Measurements from ENCODE around the gene SEMA4D. TPM values are rescaled to one million over a fixed set of nuclear protein-coding genes. Genes with fewer than 3 reads are reported as not detected.
A peak's percentile ranks its signal among the peaks of the same experiment; 100 is the strongest.
"Not testable (repeated sequence)": the region's sequence is repeated elsewhere in the genome, so short reads cannot be mapped to it uniquely, and the experiment has no call there.

SEMA4D gene
- total RNA-seq, 2 experiments from 2014 or later, result 159 to 161 TPM

GRCh38 chr9:89473762-89474469, 24.0 kb downstream of the SEMA4D start:
- Mint-ChIP-seq H3K4me3 (no peak overlapping the region), H3K27me3 (no peaks in the 10 kb centered on the region), H3K9me3 (peaks cover 3% of the 10 kb centered on the region), H3K27ac (peak overlapping the region; percentile 57), H3K4me1 (ENCODE audit: low read depth) (peaks cover 92% of the 10 kb centered on the region), H3K36me3 (peaks cover 77% of the 10 kb centered on the region)
- POLR2A ChIA-PET, result interaction anchor here (0.5 kb wide), 1 partner anchor 23 kb away, joined by 3 read pairs; no protein-coding TSS in a partner anchor
- no peak for DNase-seq
- intact Hi-C loops (cut with micrococcal nuclease), result no loop called here
- CTCF ChIA-PET, result interaction anchor here (1.0 to 1.4 kb wide), 2 partner anchors 45 to 74 kb away, joined by 3 read pairs; no protein-coding TSS in a partner anchor

DNA sequence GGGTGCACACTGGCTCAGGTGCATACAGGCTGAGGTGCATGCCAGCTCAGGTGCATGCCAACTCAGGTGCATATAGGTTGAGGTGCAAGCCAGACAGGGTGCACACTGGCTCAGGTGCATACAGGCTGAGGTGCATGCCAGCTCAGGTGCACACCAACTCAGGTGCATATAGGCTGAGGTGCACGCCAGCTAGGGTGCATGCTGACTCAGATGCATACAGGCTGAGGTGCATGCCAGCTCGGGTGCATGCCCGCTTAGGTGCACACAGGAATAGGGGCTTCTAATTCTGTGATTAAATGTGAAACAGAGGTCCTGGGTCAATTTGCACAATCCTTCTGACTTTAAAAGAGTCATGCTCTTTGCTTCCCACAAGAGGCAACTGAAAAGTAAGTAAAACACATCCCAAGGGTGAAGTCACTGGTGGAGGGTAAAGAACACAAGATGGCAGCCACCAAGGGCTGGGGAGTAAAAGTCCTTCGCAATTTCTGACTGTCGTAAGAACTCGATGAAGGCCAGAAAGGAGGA, 26.1 kb downstream of the SEMA4D start:
- H3K9me3 Mint-ChIP-seq; DNase-seq; H3K27me3 Mint-ChIP-seq; CTCF ChIA-PET; H3K4me3 Mint-ChIP-seq; POLR2A ChIA-PET; intact Hi-C loops (cut with micrococcal nuclease): not testable (repeated sequence)
- Mint-ChIP-seq H3K4me1 (ENCODE audit: low read depth) (peaks cover 90% of the 10 kb centered on the region), H3K36me3 (peaks cover 66% of the 10 kb centered on the region), H3K27ac (peak overlapping the region; percentile 57)

GRCh38 chr9:89471390-89471789, 26.5 kb downstream of the SEMA4D start:
- ChIA-PET POLR2A (no interaction called here), CTCF (interaction anchor here (1.1 to 1.7 kb wide), 2 partner anchors 11 to 53 kb away, joined by 3 to 9 read pairs; no protein-coding TSS in a partner anchor)
- Mint-ChIP-seq H3K27me3 (no peaks in the 10 kb centered on the region), H3K27ac (no peak overlapping the region), H3K4me1 (ENCODE audit: low read depth) (peaks cover 90% of the 10 kb centered on the region), H3K9me3 (no peaks in the 10 kb centered on the region), H3K4me3 (no peak overlapping the region), H3K36me3 (peaks cover 66% of the 10 kb centered on the region)
- DNase-seq, result no peak
- intact Hi-C loops (cut with micrococcal nuclease), result no loop called here

- intact Hi-C loops (cut with micrococcal nuclease), result no loop called here
- Mint-ChIP-seq H3K4me3 (peak overlapping the region; percentile 22), H3K9me3 (no peaks in the 10 kb centered on the region), H3K27ac (peak overlapping the region; percentile 88), H3K36me3 (peaks cover 66% of the 10 kb centered on the region), H3K27me3 (no peaks in the 10 kb centered on the region), H3K4me1 (ENCODE audit: low read depth) (peaks cover 90% of the 10 kb centered on the region)
- DNase-seq, result no peak
- ChIA-PET CTCF (interaction anchor here (0.7 to 2.8 kb wide), 7 partner anchors 12 to 78 kb away, joined by 3 to 13 read pairs (median 3); no protein-coding TSS in a partner anchor), POLR2A (interaction anchor here (3.8 kb wide), 1 partner anchor 8 kb away, joined by 17 read pairs; no protein-coding TSS in a partner anchor)
Observed at GRCh38 chr9:89470224-89470839, 27.6 kb downstream of the SEMA4D start.

DNA sequence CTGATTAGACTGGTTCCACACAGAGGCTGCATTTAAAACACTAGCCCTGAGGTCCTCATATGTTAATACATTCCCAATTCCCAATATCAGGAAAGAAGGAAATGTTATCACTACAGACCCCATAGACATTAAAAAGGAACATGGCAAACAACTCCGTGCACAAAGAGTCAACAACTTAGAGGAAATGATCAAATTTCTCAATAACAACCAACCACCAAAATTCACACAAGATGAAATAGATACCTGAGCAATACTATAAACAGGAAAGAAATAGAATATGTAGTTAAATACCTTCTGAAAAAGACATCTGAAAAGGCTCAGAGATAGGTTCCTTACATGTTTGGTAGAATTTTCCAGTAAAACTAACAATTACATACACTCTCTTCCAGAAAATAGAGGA, 28.9 kb downstream of the SEMA4D start:
- H3K27ac Mint-ChIP-seq, result peak overlapping the region; percentile 88
- no peak for DNase-seq
- peaks cover 65% of the 10 kb centered on the region for H3K36me3 Mint-ChIP-seq
- POLR2A ChIA-PET, result interaction anchor here (1.6 to 3.8 kb wide), 2 partner anchors 10 to 80 kb away, joined by 4 to 17 read pairs; no protein-coding TSS in a partner anchor
- CTCF ChIA-PET, result interaction anchor here (1.0 to 2.8 kb wide), 3 partner anchors 13 to 79 kb away, joined by 4 to 13 read pairs (median 10); no protein-coding TSS in a partner anchor
- peak overlapping the region; percentile 65 for H3K4me3 Mint-ChIP-seq
- no peaks in the 10 kb centered on the region for H3K9me3 Mint-ChIP-seq
- peaks cover 92% of the 10 kb centered on the region for H3K4me1 Mint-ChIP-seq (ENCODE audit: low read depth)
- H3K27me3 Mint-ChIP-seq, result no peaks in the 10 kb centered on the region
- intact Hi-C loops (cut with micrococcal nuclease), result no loop called here

- DNase-seq, result no peak
- ChIA-PET CTCF (interaction anchor here (0.9 to 2.8 kb wide), 5 partner anchors 8 to 81 kb away, joined by 3 to 13 read pairs (median 4); no protein-coding TSS in a partner anchor), POLR2A (interaction anchor here (1.6 to 3.8 kb wide), 3 partner anchors 10 to 81 kb away, joined by 4 to 17 read pairs (median 11); no protein-coding TSS in a partner anchor)
- H3K27me3 Mint-ChIP-seq, result no peaks in the 10 kb centered on the region
- peaks cover 64% of the 10 kb centered on the region for H3K36me3 Mint-ChIP-seq
- H3K27ac Mint-ChIP-seq, result peak overlapping the region; percentile 88
- H3K4me3 Mint-ChIP-seq, result peak overlapping the region; percentile 65
- peaks cover 93% of the 10 kb centered on the region for H3K4me1 Mint-ChIP-seq (ENCODE audit: low read depth)
- intact Hi-C loops (cut with micrococcal nuclease), result no loop called here
- no peaks in the 10 kb centered on the region for H3K9me3 Mint-ChIP-seq
Observed at GRCh38 chr9:89468281-89468960, 29.5 kb downstream of the SEMA4D start.

DNA sequence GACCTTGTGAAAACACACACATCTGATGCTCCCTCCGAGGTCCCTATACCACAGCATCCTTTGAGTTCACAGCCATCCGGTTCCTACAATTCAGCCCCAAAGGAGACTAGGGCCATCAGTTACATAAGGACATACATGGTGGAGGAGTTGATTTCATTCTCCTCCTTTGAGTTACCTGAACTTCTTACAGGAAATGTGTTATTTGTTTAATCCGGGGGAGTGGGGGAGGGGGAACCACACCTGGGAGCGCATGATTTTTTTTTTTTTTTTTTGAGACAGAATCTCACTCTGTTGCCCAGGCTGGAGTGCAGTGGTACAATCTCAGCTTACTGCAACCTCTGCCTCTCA, 30.7 kb downstream of the SEMA4D start:
- Mint-ChIP-seq H3K36me3 (peaks cover 65% of the 10 kb centered on the region), H3K9me3 (no peaks in the 10 kb centered on the region), H3K4me3 (peak overlapping the region; percentile 55), H3K27me3 (no peaks in the 10 kb centered on the region), H3K4me1 (ENCODE audit: low read depth) (peaks cover 96% of the 10 kb centered on the region), H3K27ac (peak overlapping the region; percentile 95)
- DNase-seq, result no peak
- intact Hi-C loops (cut with micrococcal nuclease), result loop anchor here (1.0 to 2.0 kb wide), 5 partner anchors 11 to 149 kb away; partner anchors contain the start of gene SECISBP2
- POLR2A ChIA-PET, result interaction anchor here (0.6 to 3.8 kb wide), 10 partner anchors 11 to 242 kb away, joined by 3 to 17 read pairs (median 5); no protein-coding TSS in a partner anchor
- CTCF ChIA-PET, result interaction anchor here (0.6 to 1.3 kb wide), 6 partner anchors 9 to 538 kb away, joined by 3 to 6 read pairs (median 3); no protein-coding TSS in a partner anchor

GRCh38 chr9:89466451-89467277, 31.2 kb downstream of the SEMA4D start:
- Mint-ChIP-seq H3K27ac (peak overlapping the region; percentile 95), H3K36me3 (peaks cover 65% of the 10 kb centered on the region), H3K4me3 (peak overlapping the region; percentile 55), H3K9me3 (no peaks in the 10 kb centered on the region), H3K4me1 (ENCODE audit: low read depth) (peaks cover 97% of the 10 kb centered on the region), H3K27me3 (no peaks in the 10 kb centered on the region)
- intact Hi-C loops (cut with micrococcal nuclease), result loop anchor here (1.0 to 2.0 kb wide), 7 partner anchors 9 to 148 kb away; partner anchors contain the start of gene SECISBP2
- ChIA-PET POLR2A (interaction anchor here (0.6 to 3.8 kb wide), 11 partner anchors 10 to 243 kb away, joined by 3 to 17 read pairs (median 5); no protein-coding TSS in a partner anchor), CTCF (interaction anchor here (0.6 to 1.3 kb wide), 3 partner anchors 10 to 83 kb away, joined by 3 to 6 read pairs (median 3); no protein-coding TSS in a partner anchor)
- peak; percentile 82 for DNase-seq

GRCh38 chr9:89465726-89466308, 32.1 kb downstream of the SEMA4D start:
- H3K36me3 Mint-ChIP-seq, result peaks cover 64% of the 10 kb centered on the region
- peak overlapping the region; percentile 55 for H3K4me3 Mint-ChIP-seq
- H3K27me3 Mint-ChIP-seq, result no peaks in the 10 kb centered on the region
- H3K4me1 Mint-ChIP-seq (ENCODE audit: low read depth), result peaks cover 96% of the 10 kb centered on the region
- intact Hi-C loops (cut with micrococcal nuclease), result loop anchor here (1.0 to 2.0 kb wide), 4 partner anchors 9 to 56 kb away; no protein-coding TSS in a partner anchor
- H3K9me3 Mint-ChIP-seq, result no peaks in the 10 kb centered on the region
- no peak for DNase-seq
- ChIA-PET CTCF (interaction anchor here (2.7 kb wide), 1 partner anchor 83 kb away, joined by 10 read pairs; no protein-coding TSS in a partner anchor), POLR2A (interaction anchor here (0.9 to 1.9 kb wide), 2 partner anchors 33 to 57 kb away, joined by 3 to 7 read pairs; no protein-coding TSS in a partner anchor)
- H3K27ac Mint-ChIP-seq, result peak overlapping the region; percentile 95

DNA sequence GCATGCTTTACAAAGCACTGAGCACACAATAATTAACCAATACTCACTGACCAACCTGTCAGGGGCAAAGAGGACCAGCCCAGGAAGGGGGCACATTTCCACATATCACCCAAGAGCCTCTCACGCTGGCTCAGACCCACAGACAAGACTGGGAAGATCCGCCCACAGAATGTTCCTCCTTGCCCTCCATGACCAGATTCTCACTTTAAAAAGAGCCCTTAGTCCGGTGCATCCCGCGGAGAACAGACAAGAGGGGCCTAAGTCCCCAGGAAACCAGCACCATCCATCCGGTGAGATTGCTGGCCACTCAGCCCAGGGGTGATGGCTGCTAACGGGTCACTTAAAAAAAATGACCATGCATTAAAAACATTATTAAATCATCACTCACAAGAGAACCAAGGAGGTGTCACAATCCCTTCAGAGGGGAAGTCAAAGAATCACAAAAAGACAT, 32.9 kb downstream of the SEMA4D start:
- H3K36me3 Mint-ChIP-seq, result peaks cover 63% of the 10 kb centered on the region
- H3K4me3 Mint-ChIP-seq, result peak overlapping the region; percentile 25
- H3K9me3 Mint-ChIP-seq, result no peaks in the 10 kb centered on the region
- peak overlapping the region; percentile 95 for H3K27ac Mint-ChIP-seq
- CTCF ChIA-PET, result interaction anchor here (0.7 to 2.7 kb wide), 4 partner anchors 13 to 84 kb away, joined by 3 to 10 read pairs (median 6); no protein-coding TSS in a partner anchor
- peaks cover 96% of the 10 kb centered on the region for H3K4me1 Mint-ChIP-seq (ENCODE audit: low read depth)
- intact Hi-C loops (cut with micrococcal nuclease), result loop anchor here (2.0 kb wide), 1 partner anchor 32 kb away; no protein-coding TSS in a partner anchor
- no peaks in the 10 kb centered on the region for H3K27me3 Mint-ChIP-seq
- POLR2A ChIA-PET, result interaction anchor here (0.9 to 1.9 kb wide), 4 partner anchors 11 to 58 kb away, joined by 3 to 7 read pairs (median 6); no protein-coding TSS in a partner anchor
- no peak for DNase-seq

All from activated CD4-positive, alpha-beta memory T cell treated with anti-CD3 and anti-CD28 coated beads for 36 hours (primary cell).